ENCODE measurements around the gene NFILZ. TPM values are rescaled to one million over a fixed set of nuclear protein-coding genes. Genes with fewer than 3 reads are reported as not detected.

NFILZ gene
- total RNA-seq, 1 donor from 2014 or later, result not detected

DNA sequence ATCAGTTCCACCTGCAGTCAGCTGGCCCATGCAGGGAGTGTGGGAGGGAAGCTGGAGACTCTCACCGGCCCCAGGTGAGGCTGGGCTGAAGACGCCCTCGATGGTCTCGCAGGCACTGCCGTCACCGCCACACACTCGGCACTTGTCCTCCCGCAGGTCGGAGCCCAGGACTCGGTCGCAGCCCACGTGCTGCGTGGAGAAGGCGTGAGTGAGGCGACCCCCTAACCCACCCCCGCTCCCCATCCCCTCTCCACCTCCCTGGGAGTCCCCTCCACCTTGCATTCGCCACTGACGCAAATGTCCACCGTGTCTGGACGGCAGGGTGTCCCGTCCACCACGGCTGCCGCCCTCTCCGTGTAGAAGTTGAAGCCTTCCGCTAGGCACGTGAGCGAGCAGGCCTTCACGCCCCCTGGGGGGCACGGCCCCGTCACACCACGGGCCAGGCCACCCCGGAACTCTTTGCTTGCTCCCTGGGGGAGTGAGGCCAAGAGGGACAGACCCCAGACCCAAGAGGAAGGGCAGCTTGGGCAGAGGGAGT is 41.2 kb upstream of the NFILZ start:
- H3K27me3 Mint-ChIP-seq, result peaks cover 21% of the 10 kb centered on the region
- peaks cover 4% of the 10 kb centered on the region for H3K9me3 Mint-ChIP-seq
- TF ChIP-seq, protein P1, sequence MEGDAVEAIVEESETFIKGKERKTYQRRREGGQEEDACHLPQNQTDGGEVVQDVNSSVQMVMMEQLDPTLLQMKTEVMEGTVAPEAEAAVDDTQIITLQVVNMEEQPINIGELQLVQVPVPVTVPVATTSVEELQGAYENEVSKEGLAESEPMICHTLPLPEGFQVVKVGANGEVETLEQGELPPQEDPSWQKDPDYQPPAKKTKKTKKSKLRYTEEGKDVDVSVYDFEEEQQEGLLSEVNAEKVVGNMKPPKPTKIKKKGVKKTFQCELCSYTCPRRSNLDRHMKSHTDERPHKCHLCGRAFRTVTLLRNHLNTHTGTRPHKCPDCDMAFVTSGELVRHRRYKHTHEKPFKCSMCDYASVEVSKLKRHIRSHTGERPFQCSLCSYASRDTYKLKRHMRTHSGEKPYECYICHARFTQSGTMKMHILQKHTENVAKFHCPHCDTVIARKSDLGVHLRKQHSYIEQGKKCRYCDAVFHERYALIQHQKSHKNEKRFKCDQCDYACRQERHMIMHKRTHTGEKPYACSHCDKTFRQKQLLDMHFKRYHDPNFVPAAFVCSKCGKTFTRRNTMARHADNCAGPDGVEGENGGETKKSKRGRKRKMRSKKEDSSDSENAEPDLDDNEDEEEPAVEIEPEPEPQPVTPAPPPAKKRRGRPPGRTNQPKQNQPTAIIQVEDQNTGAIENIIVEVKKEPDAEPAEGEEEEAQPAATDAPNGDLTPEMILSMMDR (conservative IDR thresholded peaks at IDR 0.05), result no peak
- DNase-seq (ENCODE audit: extremely low spot score, unreplicated experiment), result no peak
- H3K36me3 Mint-ChIP-seq, result peaks cover 3% of the 10 kb centered on the region
- no peak overlapping the region for H3K27ac Mint-ChIP-seq
- no peak overlapping the region for H3K4me3 Mint-ChIP-seq
- peaks cover 7% of the 10 kb centered on the region for H3K4me1 Mint-ChIP-seq (ENCODE audit: unreplicated experiment)

DNA sequence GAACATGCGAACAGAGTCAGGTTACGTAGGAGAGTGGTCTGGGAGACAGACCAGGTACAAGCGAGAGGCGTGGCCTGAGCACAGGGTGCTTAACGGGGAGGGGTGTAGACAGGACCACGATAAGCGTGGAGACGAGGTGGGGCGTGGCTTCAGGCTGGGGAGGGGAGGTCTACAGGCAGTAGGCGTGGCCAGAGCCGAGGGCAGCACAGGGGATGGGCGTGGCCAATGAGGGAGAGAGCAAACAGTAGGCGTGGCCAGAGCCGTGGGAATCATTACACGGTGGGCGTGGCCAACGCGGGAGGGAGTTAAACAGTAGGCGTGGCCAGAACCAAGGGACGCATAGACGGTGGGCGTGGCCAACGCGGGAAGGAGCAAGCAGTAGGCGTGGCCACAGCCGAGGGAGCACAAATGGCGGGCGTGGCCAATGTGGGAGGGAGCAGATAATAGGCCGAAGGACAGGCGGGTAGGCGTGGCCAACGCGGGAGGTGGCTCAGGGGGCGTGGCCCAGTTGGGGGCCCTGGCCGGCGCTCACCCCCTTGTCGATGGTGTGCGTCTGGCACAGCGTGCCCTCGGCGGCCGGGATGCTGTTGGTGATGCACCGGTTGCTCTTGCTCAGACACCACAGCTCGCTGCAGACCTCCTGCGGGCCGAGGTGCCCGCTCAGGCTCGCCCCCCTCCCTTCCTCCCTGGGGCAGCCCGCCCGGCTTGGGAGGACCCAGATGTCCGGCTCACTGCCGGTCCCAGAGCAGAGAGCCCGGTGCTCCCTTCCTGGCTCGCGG is 38.0 kb upstream of the NFILZ start:
- H3K27me3 Mint-ChIP-seq, result peaks cover 21% of the 10 kb centered on the region
- H3K27ac Mint-ChIP-seq, result peak overlapping the region; percentile 84
- TF ChIP-seq, protein P1 (conservative IDR thresholded peaks at IDR 0.05), result no peak
- H3K4me1 Mint-ChIP-seq (ENCODE audit: unreplicated experiment), result peaks cover 7% of the 10 kb centered on the region
- H3K36me3 Mint-ChIP-seq, result peaks cover 3% of the 10 kb centered on the region
- H3K9me3 Mint-ChIP-seq, result peaks cover 4% of the 10 kb centered on the region
- DNase-seq (ENCODE audit: extremely low spot score, unreplicated experiment), result peak; percentile 96
- peak overlapping the region; percentile 87 for H3K4me3 Mint-ChIP-seq

GRCh38 chr19:8593931-8594330 is 36.5 kb upstream of the NFILZ start:
- H3K9me3 Mint-ChIP-seq, result peaks cover 4% of the 10 kb centered on the region
- peak overlapping the region; percentile 52 for H3K4me3 Mint-ChIP-seq
- H3K36me3 Mint-ChIP-seq, result peaks cover 3% of the 10 kb centered on the region
- TF ChIP-seq, protein P1 (conservative IDR thresholded peaks at IDR 0.05), result peak; percentile 40
- peaks cover 7% of the 10 kb centered on the region for H3K4me1 Mint-ChIP-seq (ENCODE audit: unreplicated experiment)
- DNase-seq (ENCODE audit: extremely low spot score, unreplicated experiment), result no peak
- H3K27ac Mint-ChIP-seq, result no peak overlapping the region
- H3K27me3 Mint-ChIP-seq, result peaks cover 17% of the 10 kb centered on the region

DNA sequence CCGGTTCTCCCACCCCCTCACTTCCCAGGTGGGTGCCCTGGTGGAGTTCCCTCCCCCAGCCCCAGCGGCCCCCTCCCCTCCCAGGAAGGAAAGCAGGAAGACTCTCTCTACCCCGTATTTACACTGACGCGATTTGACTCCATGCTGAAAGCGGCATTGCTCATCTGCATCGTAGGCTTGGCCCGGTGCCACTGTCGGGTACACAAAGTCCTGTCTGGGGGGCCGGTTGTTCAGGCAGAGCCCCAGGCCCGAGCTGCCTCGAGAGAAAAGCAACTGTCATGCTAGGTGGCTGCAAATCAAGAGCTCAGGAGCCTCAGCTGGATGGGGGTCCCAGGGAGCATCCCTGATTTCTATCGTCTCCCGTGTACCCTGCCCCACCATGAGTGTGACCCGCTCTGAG is 34.8 kb upstream of the NFILZ start:
- peaks cover 3% of the 10 kb centered on the region for H3K36me3 Mint-ChIP-seq
- H3K4me1 Mint-ChIP-seq (ENCODE audit: unreplicated experiment), result peaks cover 7% of the 10 kb centered on the region
- peaks cover 12% of the 10 kb centered on the region for H3K27me3 Mint-ChIP-seq
- DNase-seq (ENCODE audit: extremely low spot score, unreplicated experiment), result no peak
- TF ChIP-seq, protein P1 (conservative IDR thresholded peaks at IDR 0.05), result no peak
- H3K27ac Mint-ChIP-seq, result no peak overlapping the region
- no peak overlapping the region for H3K4me3 Mint-ChIP-seq
- peaks cover 4% of the 10 kb centered on the region for H3K9me3 Mint-ChIP-seq

GRCh38 chr19:8596168-8596567 is 34.3 kb upstream of the NFILZ start:
- Mint-ChIP-seq H3K36me3 (peaks cover 3% of the 10 kb centered on the region), H3K4me3 (no peak overlapping the region), H3K9me3 (peaks cover 4% of the 10 kb centered on the region), H3K4me1 (ENCODE audit: unreplicated experiment) (peaks cover 7% of the 10 kb centered on the region), H3K27me3 (peaks cover 7% of the 10 kb centered on the region), H3K27ac (no peak overlapping the region)
- DNase-seq (ENCODE audit: extremely low spot score, unreplicated experiment), result no peak
- TF ChIP-seq, protein P1 (conservative IDR thresholded peaks at IDR 0.05), result no peak
